Retinal pigment epithelial cell (primary cell): Measurements from ENCODE around the gene ZC3HAV1.
"Not testable (repeated sequence)": the region's sequence is repeated elsewhere in the genome, so short reads cannot be mapped to it uniquely, and the experiment has no call there.

Experiments
- DNase-seq: peaks from one replicate; pipeline ENCODE4 v3.0.0-alpha.2; 2010; ENCODE audit warnings: low read depth
- H3K4me3 ChIP-seq: 2 replicates; pipeline ENCODE4 v1.5.1; 2011; ENCODE audit warnings: mild to moderate bottlenecking, low read length, control low read depth, moderate library complexity
- CTCF ChIP-seq: conservative IDR thresholded peaks from 2 replicates; pipeline ENCODE4 v1.5.1; 2011; ENCODE audit warnings: low read depth, low read length, control low read depth, inconsistent platforms

Gene ZC3HAV1

GRCh38 chr7:139034336-139034735 is 75.2 kb downstream of the ZC3HAV1 start:
- no peak for DNase-seq
- TF ChIP-seq CTCF: no peak
- peak overlapping the region; percentile 58 for H3K4me3 ChIP-seq

- DNase-seq: no peak
- TF ChIP-seq CTCF: no peak
- H3K4me3 ChIP-seq: no peak overlapping the region
Observed at GRCh38 chr7:139033346-139034114, 76.0 kb downstream of the ZC3HAV1 start.

- no peak for DNase-seq
- no peak overlapping the region for H3K4me3 ChIP-seq
- TF ChIP-seq CTCF: no peak
Observed at GRCh38 chr7:139032473-139032872, 77.0 kb downstream of the ZC3HAV1 start.

GRCh38 chr7:139029353-139029752 is 80.2 kb downstream of the ZC3HAV1 start:
- DNase-seq: no peak
- no peak for TF ChIP-seq CTCF

GRCh38 chr7:139026551-139026950 is 83.0 kb downstream of the ZC3HAV1 start:
- TF ChIP-seq CTCF: no peak
- H3K4me3 ChIP-seq: no peak overlapping the region
- DNase-seq: no peak

More at GRCh38 chr7:139029353-139029752, 80.2 kb downstream of the ZC3HAV1 start:
- H3K4me3 ChIP-seq: no peak overlapping the region

- not testable (repeated sequence) for H3K4me3 ChIP-seq, DNase-seq
Observed at GRCh38 chr7:139025861-139026260, 83.7 kb downstream of the ZC3HAV1 start.

GRCh38 chr7:139023076-139023475 is 86.4 kb downstream of the ZC3HAV1 start:
- no peak overlapping the region for H3K4me3 ChIP-seq
- TF ChIP-seq CTCF: no peak
- peak; percentile 17 for DNase-seq

GRCh38 chr7:139022286-139022685 is 87.2 kb downstream of the ZC3HAV1 start:
- TF ChIP-seq CTCF: no peak
- no peak for DNase-seq

More at GRCh38 chr7:139022286-139022685, 87.2 kb downstream of the ZC3HAV1 start:
- no peak overlapping the region for H3K4me3 ChIP-seq
